Spleen (tissue), 11 donors: Measurements from ENCODE around the gene EIPR1. TPM values are rescaled to one million over a fixed set of nuclear protein-coding genes. Genes with fewer than 3 reads are reported as not detected.
A peak's percentile ranks its signal among the peaks of the same experiment; 100 is the strongest.
"Not testable (repeated sequence)": the region's sequence is repeated elsewhere in the genome, so short reads cannot be mapped to it uniquely, and the experiment has no call there.

Source experiments
- DNase-seq: peaks from one replicate; pipeline ENCODE4 v3.0.0-alpha.2; 2020
- H3K27ac ChIP-seq, 8 donors: fragments of 200-600 bp; sonication (generic) in 7 of 8; 1 replicate in 4 of 8; 2 replicates in 4 of 8; pipeline versions ENCODE4 v1.5.0 to v1.8.0; 2016 to 2021; ENCODE audit warnings: inconsistent platforms in 4 of 8, mild to moderate bottlenecking in 4 of 8, moderate library complexity in 1 of 8
- H3K27me3 ChIP-seq, 7 donors: fragments of 200-600 bp; sonication (generic) in 6 of 7; replicated peaks in 1 of 7; 1 replicate in 4 of 7; 2 replicates in 3 of 7; pipeline versions ENCODE4 v1.5.0 to v1.8.0; 2016 to 2021; ENCODE audit warnings: inconsistent platforms in 3 of 7, mild to moderate bottlenecking in 1 of 7
- H3K36me3 ChIP-seq, 6 donors: fragments of 200-600 bp; sonication (generic) in 5 of 6; 1 replicate in 4 of 6; 2 replicates in 2 of 6; pipeline versions ENCODE4 v1.5.0 to v1.8.0; 2016 to 2021; ENCODE audit warnings: inconsistent platforms in 2 of 6
- H3K4me1 ChIP-seq, 6 donors: fragments of 200-600 bp; sonication (generic) in 5 of 6; 1 replicate in 3 of 6; 2 replicates in 3 of 6; pipeline versions ENCODE4 v1.5.0 to v1.8.0; 2016 to 2021; ENCODE audit warnings: inconsistent platforms in 3 of 6
- H3K4me3 ChIP-seq, 8 donors: fragments of 200-600 bp; sonication (generic) in 7 of 8; 1 replicate in 4 of 8; 2 replicates in 4 of 8; pipeline versions ENCODE4 v1.5.0 to v1.8.0; 2016 to 2021; ENCODE audit warnings: inconsistent platforms in 4 of 8, mild to moderate bottlenecking in 4 of 8, moderate library complexity in 2 of 8
- H3K9me3 ChIP-seq, 8 donors: fragments of 200-600 bp; sonication (generic) in 7 of 8; 1 replicate in 4 of 8; 2 replicates in 4 of 8; pipeline versions ENCODE4 v1.5.0 to v1.8.0; 2016 to 2021; ENCODE audit warnings: inconsistent platforms in 4 of 8
- POLR2A ChIP-seq, 3 donors: fragments of 450-650 bp; IDR thresholded peaks; one replicate each; pipeline ENCODE4 v1.5.1; 2017; ENCODE audit warnings: antibody characterized with exemption in 3 of 3, mild to moderate bottlenecking in 1 of 3
- POLR2AphosphoS5 ChIP-seq, 3 donors: sonication (generic); formaldehyde crosslinking; IDR thresholded peaks; one replicate each; pipeline ENCODE4 v1.5.1; 2017; ENCODE audit warnings: antibody characterized with exemption in 3 of 3
- WGBS, 5 donors: extraction: QIAGEN DNeasy Blood & Tissue Kit in 3 of 5; methylation state at CpG; one replicate each; pipeline versions ENCODE4 v1.1.5 to v1.1.7; 2013 to 2018; 5-methylcytosine and 5-hydroxymethylcytosine counted together
- intact Hi-C: fragments of 100-400 bp; cut with DNase I; formaldehyde crosslinking; loops from one replicate; pipeline ENCODE4 v1.15.0; 2023; ENCODE audit warnings: low total_unique reads
- polyA plus RNA-seq, 3 donors: library from polyadenylated mRNA; stranded (reverse); fragments of 200-250 nt; gene quantifications; one replicate each; pipeline ENCODE4 v1.2.1, GENCODE V29; 2013
- total RNA-seq, 7 donors: library from RNA; depleted of rRNA in 3 of 7; stranded (reverse); fragments of >200 nt in 3 of 7; fragmentation: NEBNext Ultra II Directional in 4 of 7; extraction: Animal tissue kit (Norgen Biotek cat#: 25700) in 4 of 7; gene quantifications; one replicate each; pipeline versions ENCODE4 v1.1.0 to v1.2.1, GENCODE V29; 2016 to 2021
- TF ChIP-seq, protein P1 (sequence below), 11 experiments: fragments of 200-600 bp in 7 of 11; fragments of 450-650 bp in 4 of 11; sonication (generic) in 4 of 11; IDR thresholded peaks in 8 of 11; conservative IDR thresholded peaks in 3 of 11; 1 replicate in 7 of 11; 2 replicates in 4 of 11; pipeline versions ENCODE4 v1.4.0 to v1.8.0; 2016 to 2021; ENCODE audit warnings: antibody characterized with exemption in 11 of 11, inconsistent platforms in 4 of 11, mild to moderate bottlenecking in 1 of 11
- donor health status: healthy with polysubstance abuse.
- donor health status: DM: no; HTN: no; CAD: no; lungs with moderate emphysema.
- donor health status: DM: no; HTN: no; CAD: no.
- donor health status: Bipolar disorder and iron deficiency.
- donor health status: healthy.
- donor health status: DM: no; HTN: no; CAD: no.
- donor health status: DM: yes; HTN: yes; CAD: no.

The EIPR1 gene
- total and polyA plus RNA-seq, 10 donors, result 16.1 to 60.1 (median 26.3) TPM

DNA sequence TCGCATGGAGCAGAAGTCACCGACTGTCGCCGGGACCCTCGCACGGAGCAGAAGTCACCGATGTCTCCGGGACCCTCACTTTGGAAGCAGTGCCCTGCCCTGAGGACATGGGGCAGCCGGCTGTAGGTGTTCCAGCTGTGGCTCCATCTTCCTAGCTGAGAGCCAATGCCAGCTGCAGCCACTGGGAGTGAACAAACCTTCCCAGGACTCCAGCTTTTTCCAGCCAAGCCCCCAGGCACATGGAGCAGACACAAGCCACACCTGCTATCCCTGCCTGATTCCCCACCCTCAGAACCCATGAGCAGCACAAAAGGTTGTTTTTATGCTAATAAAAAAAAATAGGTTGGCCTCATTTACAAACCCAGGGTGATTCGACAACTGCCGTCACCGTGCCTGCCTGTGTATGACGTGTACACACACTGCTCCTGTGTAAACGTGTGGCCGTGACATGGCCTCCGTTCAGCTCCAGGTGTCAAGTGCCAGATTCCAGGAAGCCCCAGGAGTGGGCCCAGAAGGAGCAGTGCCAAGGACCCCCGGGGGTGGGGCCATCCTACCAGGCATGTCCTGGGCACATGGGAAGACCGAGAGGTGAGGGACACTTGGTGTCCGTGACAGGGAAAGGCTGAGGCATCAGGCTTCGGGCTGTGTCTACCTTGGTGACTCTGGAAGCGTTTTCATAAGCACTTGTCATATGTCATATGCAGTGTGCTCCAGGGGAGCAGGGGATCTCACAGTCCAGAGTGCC is 91.5 kb downstream of the EIPR1 start:
- H3K27me3 ChIP-seq, result no peaks in the 10 kb centered on the region
- DNase-seq, result peak; percentile 72
- intact Hi-C loops, result no loop called here
- peaks cover 0 to 7% (median 0%) of the 10 kb centered on the region in 6 donors for H3K4me1 ChIP-seq
- WGBS, 5 donors, result 73 to 90% (median 84%) methylated on average over 12 to 21 of the region's 21 CpGs
- H3K4me3 ChIP-seq, result no peak overlapping the region
- H3K36me3 ChIP-seq, result peaks cover 0 to 23% (median 0%) of the 10 kb centered on the region in 6 donors
- no peak overlapping the region for H3K27ac ChIP-seq
- H3K9me3 ChIP-seq, result peaks cover 0 to 5% (median 0%) of the 10 kb centered on the region in 8 donors
- TF ChIP-seq POLR2A (IDR thresholded peaks at IDR 0.05) (no peak), POLR2AphosphoS5 (IDR thresholded peaks at IDR 0.05) (peak in 2 of 3 donors; percentile 63 to 64)
- TF ChIP-seq, protein P1, sequence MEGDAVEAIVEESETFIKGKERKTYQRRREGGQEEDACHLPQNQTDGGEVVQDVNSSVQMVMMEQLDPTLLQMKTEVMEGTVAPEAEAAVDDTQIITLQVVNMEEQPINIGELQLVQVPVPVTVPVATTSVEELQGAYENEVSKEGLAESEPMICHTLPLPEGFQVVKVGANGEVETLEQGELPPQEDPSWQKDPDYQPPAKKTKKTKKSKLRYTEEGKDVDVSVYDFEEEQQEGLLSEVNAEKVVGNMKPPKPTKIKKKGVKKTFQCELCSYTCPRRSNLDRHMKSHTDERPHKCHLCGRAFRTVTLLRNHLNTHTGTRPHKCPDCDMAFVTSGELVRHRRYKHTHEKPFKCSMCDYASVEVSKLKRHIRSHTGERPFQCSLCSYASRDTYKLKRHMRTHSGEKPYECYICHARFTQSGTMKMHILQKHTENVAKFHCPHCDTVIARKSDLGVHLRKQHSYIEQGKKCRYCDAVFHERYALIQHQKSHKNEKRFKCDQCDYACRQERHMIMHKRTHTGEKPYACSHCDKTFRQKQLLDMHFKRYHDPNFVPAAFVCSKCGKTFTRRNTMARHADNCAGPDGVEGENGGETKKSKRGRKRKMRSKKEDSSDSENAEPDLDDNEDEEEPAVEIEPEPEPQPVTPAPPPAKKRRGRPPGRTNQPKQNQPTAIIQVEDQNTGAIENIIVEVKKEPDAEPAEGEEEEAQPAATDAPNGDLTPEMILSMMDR (IDR thresholded peaks at IDR 0.05 in 8 of 11, conservative IDR thresholded peaks at IDR 0.05 in 3 of 11), result no peak

DNA sequence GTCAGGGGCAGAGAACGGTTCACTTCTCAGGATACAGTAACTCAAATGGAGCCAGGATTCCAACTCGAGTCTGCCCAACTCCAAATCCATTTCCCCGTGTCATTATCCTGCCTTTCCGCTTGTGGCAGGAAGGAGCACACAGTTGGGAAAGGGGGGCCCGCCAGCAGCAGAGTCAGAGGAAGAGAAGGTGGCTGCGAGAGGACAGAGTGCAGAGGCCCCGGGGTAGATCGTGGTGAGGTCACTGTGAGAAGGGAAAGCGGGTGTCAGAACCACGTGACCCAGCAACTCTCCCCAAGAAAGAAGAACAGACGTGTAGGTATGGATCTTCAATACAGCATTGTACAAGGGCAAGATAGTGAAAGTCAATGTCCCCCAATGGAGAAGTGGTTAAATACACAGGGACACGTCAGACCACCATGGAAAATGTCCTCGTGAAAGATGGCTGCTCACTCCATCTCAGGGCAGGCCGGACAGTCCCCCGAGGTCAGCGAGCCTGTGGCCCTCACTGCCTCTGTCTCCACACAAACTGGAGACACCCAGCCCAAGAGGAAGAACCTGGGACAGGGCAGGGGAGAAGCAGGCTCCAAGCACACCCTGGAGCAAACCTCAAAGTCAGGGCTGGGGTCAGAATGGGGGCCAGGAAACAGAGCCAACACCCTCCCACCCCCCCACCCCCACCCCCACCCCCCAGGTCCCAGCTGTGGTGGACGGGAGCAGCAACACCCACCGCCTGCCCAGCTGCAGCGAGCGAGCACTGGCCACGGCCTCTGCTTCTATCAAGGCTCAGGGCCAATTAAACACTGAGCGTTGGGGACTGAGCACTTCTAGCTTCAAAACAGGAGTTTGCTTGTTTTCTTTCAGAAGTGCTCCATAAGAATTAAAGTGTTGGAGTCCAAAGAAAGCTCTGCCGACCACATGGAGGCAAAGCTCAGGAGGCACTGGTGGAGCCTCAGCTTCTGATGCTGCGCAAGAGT is 92.7 kb downstream of the EIPR1 start:
- DNase-seq, result peak; percentile 48

DNA sequence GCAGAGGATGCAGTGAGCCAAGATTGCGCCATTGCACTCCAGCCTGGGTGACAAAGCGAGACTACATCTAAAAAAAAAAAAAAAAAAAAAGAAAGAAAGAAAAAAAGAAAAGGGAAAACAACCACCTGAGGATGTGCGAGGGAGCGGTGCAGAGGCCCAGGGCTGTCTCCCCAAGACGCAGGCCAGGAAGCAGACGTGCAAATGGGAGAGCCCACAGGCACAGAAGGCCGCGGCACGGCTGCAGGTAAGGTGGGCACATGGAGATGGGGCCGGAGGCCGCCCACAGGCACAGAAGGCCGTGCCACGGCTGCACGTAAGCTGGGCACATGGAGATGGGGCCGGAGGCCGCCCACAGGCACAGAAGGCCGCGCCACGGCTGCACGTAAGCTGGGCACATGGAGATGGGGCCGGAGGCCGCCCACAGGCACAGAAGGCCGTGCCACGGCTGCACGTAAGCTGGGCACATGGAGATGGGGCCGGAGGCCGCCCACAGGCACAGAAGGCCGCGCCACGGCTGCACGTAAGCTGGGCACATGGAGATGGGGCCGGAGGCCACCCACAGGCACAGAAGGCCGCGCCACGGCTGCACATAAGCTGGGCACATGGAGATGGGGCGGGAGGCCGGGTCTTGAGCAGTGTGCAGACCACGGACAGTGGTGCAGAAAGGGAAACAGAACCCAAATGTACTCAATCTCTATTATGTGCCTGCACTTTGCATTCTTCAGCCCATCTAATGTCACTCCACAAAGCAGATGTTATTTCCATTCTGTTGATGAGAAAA is 93.6 kb downstream of the EIPR1 start:
- Histone ChIP-seq H3K36me3 (peaks cover 0 to 37% (median 0%) of the 10 kb centered on the region in 6 donors), H3K4me1 (peaks cover 0 to 12% (median 0%) of the 10 kb centered on the region in 6 donors)
- peak; percentile 34 for DNase-seq
- WGBS, 5 donors, result 94 to 99% (median 97%) methylated on average over 23 to 37 of the region's 38 CpGs
- H3K4me3 ChIP-seq, intact Hi-C loops, H3K27ac ChIP-seq, H3K9me3 ChIP-seq, H3K27me3 ChIP-seq: not testable (repeated sequence)

More for the DNA sequence above, 92.7 kb downstream of the EIPR1 start:
- intact Hi-C loops, result no loop called here
- Histone ChIP-seq H3K27me3 (no peaks in the 10 kb centered on the region), H3K4me3 (no peak overlapping the region), H3K9me3 (peaks cover 0 to 5% (median 0%) of the 10 kb centered on the region in 8 donors), H3K36me3 (peaks cover 0 to 30% (median 0%) of the 10 kb centered on the region in 6 donors), H3K27ac (no peak overlapping the region), H3K4me1 (peaks cover 0 to 12% (median 0%) of the 10 kb centered on the region in 6 donors)
- 74 to 84% (median 78%) methylated on average over 21 to 24 of the region's 24 CpGs for WGBS, 5 donors
- no peak for TF ChIP-seq POLR2AphosphoS5 (IDR thresholded peaks at IDR 0.05)
- no peak for TF ChIP-seq POLR2A (IDR thresholded peaks at IDR 0.05)
- TF ChIP-seq, protein P1 (IDR thresholded peaks at IDR 0.05 in 8 of 11, conservative IDR thresholded peaks at IDR 0.05 in 3 of 11), result no peak

DNA sequence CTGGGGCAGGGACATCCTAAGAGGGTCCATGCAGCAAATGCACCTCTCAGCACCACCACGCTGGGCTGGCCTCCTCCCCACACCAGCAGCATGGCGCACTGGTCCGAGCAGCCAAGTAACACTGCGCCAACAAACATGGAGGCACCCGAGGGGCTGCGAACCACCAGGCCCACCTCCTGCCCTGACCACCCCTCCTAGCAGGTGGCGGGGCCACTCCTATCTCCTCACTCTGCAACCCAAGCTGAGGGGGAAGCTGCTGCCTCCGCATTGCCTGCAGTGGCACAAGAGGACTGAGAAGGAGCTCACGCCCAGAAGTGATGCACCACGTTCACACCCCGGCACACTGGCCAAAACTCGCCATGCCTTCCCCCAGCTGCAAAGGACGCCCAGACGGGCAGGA is 94.4 kb downstream of the EIPR1 start:
- H3K9me3 ChIP-seq, result peaks cover 0 to 5% (median 0%) of the 10 kb centered on the region in 8 donors
- TF ChIP-seq, protein P1 (IDR thresholded peaks at IDR 0.05 in 8 of 11, conservative IDR thresholded peaks at IDR 0.05 in 3 of 11), result no peak
- TF ChIP-seq POLR2A (IDR thresholded peaks at IDR 0.05) (no peak), POLR2AphosphoS5 (IDR thresholded peaks at IDR 0.05) (no peak)
- H3K27me3 ChIP-seq, result no peaks in the 10 kb centered on the region
- DNase-seq, result peak; percentile 56
- no peak overlapping the region for H3K4me3 ChIP-seq
- intact Hi-C loops, result no loop called here
- no peak overlapping the region for H3K27ac ChIP-seq
- H3K36me3 ChIP-seq, result peaks cover 0 to 32% (median 0%) of the 10 kb centered on the region in 6 donors
- WGBS, 5 donors, result 89 to 97% (median 95%) methylated on average over 11 to 14 of the region's 14 CpGs
- peaks cover 0 to 14% (median 0%) of the 10 kb centered on the region in 6 donors for H3K4me1 ChIP-seq
